Measurements from ENCODE around the gene RAPGEF5. TPM values are rescaled to one million over a fixed set of nuclear protein-coding genes. Genes with fewer than 3 reads are reported as not detected.

Gene RAPGEF5
- total and polyA plus RNA-seq, 2 donors (not counting 3 experiments of a cell fraction or from before 2014, with no cell fraction given), result 10.0 to 43.2 TPM

DNA sequence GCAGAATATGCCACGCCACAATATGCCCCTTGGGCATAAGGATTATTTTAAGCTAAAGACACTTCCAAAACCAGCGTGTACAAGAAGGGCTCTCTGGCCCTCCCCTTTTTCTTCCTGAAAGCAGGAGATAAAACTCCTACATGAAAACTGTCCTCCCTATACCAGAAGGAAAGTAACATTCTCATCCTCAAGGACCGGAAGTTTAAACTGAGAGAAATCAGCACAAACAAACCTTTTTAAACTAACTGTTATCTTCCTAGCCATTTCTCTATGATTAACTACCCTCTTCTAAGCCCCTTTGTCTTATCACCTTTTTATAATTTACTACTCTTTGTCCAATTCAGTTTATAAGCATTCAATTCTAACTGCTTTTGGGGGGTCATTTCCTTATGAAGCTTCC, 16.4 kb upstream of the RAPGEF5 start:
- ChIA-PET POLR2A (no interaction called here), CTCF (interaction anchor here (0.9 to 2.0 kb wide), 2 partner anchors 8 to 9 kb away, joined by 3 to 6 read pairs; no protein-coding TSS in a partner anchor)
- TF ChIP-seq POLR2A (IDR thresholded peaks at IDR 0.05; ENCODE audit: low read depth, low read length) (no peak), POLR2AphosphoS5 (IDR thresholded peaks at IDR 0.05; ENCODE audit: insufficient read depth, low read depth, low read length) (no peak), MYC (IDR thresholded peaks at IDR 0.05; ENCODE audit: low read depth, low read length) (no peak), FOS (IDR thresholded peaks at IDR 0.05; ENCODE audit: borderline replicate concordance, insufficient read depth, low read length) (no peak), EZH2 (IDR thresholded peaks at IDR 0.05; ENCODE audit: borderline replicate concordance, low read depth, low read length, severe bottlenecking) (no peak), JUN (IDR thresholded peaks at IDR 0.05; ENCODE audit: borderline replicate concordance, insufficient read depth, insufficient read length, low read depth) (no peak), GATA2 (IDR thresholded peaks at IDR 0.05; ENCODE audit: insufficient read depth, insufficient read length, low read depth, low read length) (no peak)
- TF ChIP-seq, protein P1, sequence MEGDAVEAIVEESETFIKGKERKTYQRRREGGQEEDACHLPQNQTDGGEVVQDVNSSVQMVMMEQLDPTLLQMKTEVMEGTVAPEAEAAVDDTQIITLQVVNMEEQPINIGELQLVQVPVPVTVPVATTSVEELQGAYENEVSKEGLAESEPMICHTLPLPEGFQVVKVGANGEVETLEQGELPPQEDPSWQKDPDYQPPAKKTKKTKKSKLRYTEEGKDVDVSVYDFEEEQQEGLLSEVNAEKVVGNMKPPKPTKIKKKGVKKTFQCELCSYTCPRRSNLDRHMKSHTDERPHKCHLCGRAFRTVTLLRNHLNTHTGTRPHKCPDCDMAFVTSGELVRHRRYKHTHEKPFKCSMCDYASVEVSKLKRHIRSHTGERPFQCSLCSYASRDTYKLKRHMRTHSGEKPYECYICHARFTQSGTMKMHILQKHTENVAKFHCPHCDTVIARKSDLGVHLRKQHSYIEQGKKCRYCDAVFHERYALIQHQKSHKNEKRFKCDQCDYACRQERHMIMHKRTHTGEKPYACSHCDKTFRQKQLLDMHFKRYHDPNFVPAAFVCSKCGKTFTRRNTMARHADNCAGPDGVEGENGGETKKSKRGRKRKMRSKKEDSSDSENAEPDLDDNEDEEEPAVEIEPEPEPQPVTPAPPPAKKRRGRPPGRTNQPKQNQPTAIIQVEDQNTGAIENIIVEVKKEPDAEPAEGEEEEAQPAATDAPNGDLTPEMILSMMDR (IDR thresholded peaks at IDR 0.05; ENCODE audit: extremely low read depth in 1 of 2, insufficient read depth in 1 of 2, low read depth in 1 of 2, low read length in 2 of 2), result no peak
- TF ChIP-seq, protein P2, sequence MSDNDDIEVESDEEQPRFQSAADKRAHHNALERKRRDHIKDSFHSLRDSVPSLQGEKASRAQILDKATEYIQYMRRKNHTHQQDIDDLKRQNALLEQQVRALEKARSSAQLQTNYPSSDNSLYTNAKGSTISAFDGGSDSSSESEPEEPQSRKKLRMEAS (IDR thresholded peaks at IDR 0.05; ENCODE audit: insufficient read depth, insufficient read length), result no peak
- Histone ChIP-seq H3K9me3 (replicated peaks; ENCODE audit: control insufficient read depth, insufficient read depth, low read length) (no peaks in the 10 kb centered on the region), H3K4me2 (ENCODE audit: insufficient read depth, low read length) (no peak overlapping the region), H3K4me3 (replicated peaks in 1 of 3; ENCODE audit: insufficient read depth in 1 of 3, low read depth in 1 of 3, low read length in 3 of 3) (no peak overlapping the region), H3K9ac (replicated peaks; ENCODE audit: extremely low read depth, insufficient read depth, low read length) (no peak overlapping the region), H2AFZ (ENCODE audit: low read depth, low read length) (no peak overlapping the region), H3K27ac (ENCODE audit: insufficient read depth, low read depth, low read length) (no peak overlapping the region), H3K9me1 (replicated peaks; ENCODE audit: control insufficient read depth, extremely low read depth, insufficient read depth, low read length) (no peaks in the 10 kb centered on the region), H3K4me1 (ENCODE audit: control insufficient read depth, extremely low read depth, insufficient read depth, low read length) (no peaks in the 10 kb centered on the region), H3K27me3 (ENCODE audit: control insufficient read depth in 2 of 2, insufficient read depth in 2 of 2, low read length in 2 of 2) (no peaks in the 10 kb centered on the region), H4K20me1 (replicated peaks; ENCODE audit: control insufficient read depth, extremely low read depth, insufficient read depth, low read length) (no peaks in the 10 kb centered on the region), H3K79me2 (ENCODE audit: control insufficient read depth, insufficient read depth, low read length) (no peaks in the 10 kb centered on the region), H3K36me3 (ENCODE audit: control insufficient read depth in 2 of 2, extremely low read depth in 1 of 2, insufficient read depth in 2 of 2, low read length in 2 of 2) (no peaks in the 10 kb centered on the region)
- DNase-seq (ENCODE audit: low read depth, low spot score) (no peak), FAIRE-seq (no peak)
- dilution Hi-C loops (cut with MboI; ENCODE audit: extremely low pct_ligation_motif_present, low sequenced_read_pairs), result no loop called here
- intact Hi-C loops (cut with micrococcal nuclease), result no loop called here
- BruUV-seq (replicated peaks), result no TSS peak

Measured in endothelial cell of umbilical vein (primary cell).